Mucosa of descending colon (tissue), 3 donors: Measurements from ENCODE around the gene SLC10A4. TPM values are rescaled to one million over a fixed set of nuclear protein-coding genes. Genes with fewer than 3 reads are reported as not detected.

Experiments used
- ATAC-seq: fragments of 200-7000 bp; cut with Tn5 transposase; one replicate; pipeline ENCODE4 v1.9.1; 2020; ENCODE audit warnings: mild to moderate bottlenecking, moderate library complexity
- DNase-seq, 3 donors: peaks; one replicate each; pipeline ENCODE4 v3.0.0-alpha.2; 2020
- H3K36me3 ChIP-seq: fragments of 200-600 bp; one replicate; pipeline ENCODE4 v1.8.0; 2021; ENCODE audit warnings: low read depth, mild to moderate bottlenecking
- H3K4me1 ChIP-seq: fragments of 200-600 bp; one replicate; pipeline ENCODE4 v1.8.0; 2021; ENCODE audit warnings: low read depth, mild to moderate bottlenecking
- H3K4me3 ChIP-seq: fragments of 200-600 bp; one replicate; pipeline ENCODE4 v1.8.0; 2021; ENCODE audit warnings: mild to moderate bottlenecking
- H3K9me3 ChIP-seq: fragments of 200-600 bp; one replicate; pipeline ENCODE4 v1.8.0; 2021; ENCODE audit warnings: mild to moderate bottlenecking
- CTCF ChIP-seq: fragments of 200-600 bp; IDR thresholded peaks from one replicate; pipeline ENCODE4 v1.8.0; 2022; ENCODE audit warnings: antibody characterized with exemption, mild to moderate bottlenecking
- intact Hi-C, 2 donors: fragments of 100-400 bp; cut with DNase I in 1 of 2; cut with micrococcal nuclease in 1 of 2; formaldehyde crosslinking; loops; one replicate each; pipeline versions ENCODE4 v1.11.0 to v1.11.1; 2022; cut with DNase I, micrococcal nuclease
- total RNA-seq, 3 donors: library from RNA; stranded (reverse); fragmentation: NEBNext Ultra II Directional in 2 of 3; extraction: Animal tissue kit (Norgen Biotek cat#: 25700) in 2 of 3; gene quantifications; one replicate each; pipeline versions ENCODE4 v1.2.1 to v1.2.4, GENCODE V29; 2021 to 2023
- donor health status: DM: no; HTN: no; CAD: no; lungs with moderate emphysema.
- donor health status: DM: no; HTN: no; CAD: no.
- donor health status: DM: no; HTN: yes; CAD: no.

SLC10A4 gene
- total RNA-seq, 3 donors from 2014 or later, result 0.26 to 2.1 TPM; not detected in 1

- H3K4me1 ChIP-seq, result peaks cover 5% of the 10 kb centered on the region
- H3K9me3 ChIP-seq, result no peaks in the 10 kb centered on the region
- H3K36me3 ChIP-seq, result no peaks in the 10 kb centered on the region
- no peak within 1 kb of the TSS for H3K4me3 ChIP-seq
- peak; percentile 38 for ATAC-seq
- intact Hi-C loops, result no loop called here
- no peak for TF ChIP-seq CTCF
- peak in 1 of 3 donors; percentile 41 for DNase-seq
These were observed 7.0 kb downstream of the SLC10A4 start, which contains the start of gene ZAR1 for GRCh38 chr4:48490012-48490679. TSS of gene ZAR1 (plus strand) at chr4:48490252. CDS start at chr4:48490292, 40 bp downstream.

GRCh38 chr4:48490680-48491513 is 7.8 kb downstream of the SLC10A4 start:
- H3K9me3 ChIP-seq, result no peaks in the 10 kb centered on the region
- intact Hi-C loops, result no loop called here
- peaks cover 5% of the 10 kb centered on the region for H3K4me1 ChIP-seq
- no peaks in the 10 kb centered on the region for H3K36me3 ChIP-seq
- ATAC-seq (peak; percentile 68), DNase-seq (peak; percentile 46 to 56 (median 50))
- no peak overlapping the region for H3K4me3 ChIP-seq
- no peak for TF ChIP-seq CTCF

GRCh38 chr4:48491514-48492176 is 8.5 kb downstream of the SLC10A4 start:
- TF ChIP-seq CTCF, result no peak

DNA sequence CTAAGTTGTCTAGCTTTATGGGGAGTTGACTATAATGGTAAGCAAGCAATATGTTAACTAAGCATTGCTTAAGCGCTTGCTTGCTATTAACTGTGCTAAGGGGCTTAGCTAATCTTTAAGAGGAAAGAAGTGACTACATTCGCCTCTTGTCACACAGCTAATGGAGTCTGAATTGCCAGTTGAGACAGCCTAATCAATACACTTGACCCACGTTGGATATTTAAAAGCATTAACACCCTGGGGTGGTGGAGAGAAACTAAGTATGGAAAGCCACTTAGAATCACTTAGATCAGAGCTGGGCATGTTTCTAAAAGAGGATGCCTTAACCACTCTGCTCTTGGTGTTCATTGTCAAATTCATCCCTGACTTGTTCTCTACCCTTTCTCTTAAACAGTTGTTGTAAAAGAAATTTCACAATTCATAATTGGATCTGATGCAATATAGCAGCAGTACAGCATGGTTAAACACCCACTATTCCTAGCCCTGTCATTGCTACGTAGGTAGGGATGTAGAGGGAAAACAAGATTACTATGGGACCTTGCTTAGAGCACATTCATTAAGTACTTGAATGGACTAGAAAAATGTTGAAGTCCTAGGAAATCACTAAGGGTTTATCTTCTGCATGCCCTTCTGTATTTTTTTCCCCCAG is 10.4 kb downstream of the SLC10A4 start:
- no peak for TF ChIP-seq CTCF
- no peak for DNase-seq
- intact Hi-C loops, result no loop called here
- no peak overlapping the region for H3K4me3 ChIP-seq
- H3K4me1 ChIP-seq, result peaks cover 5% of the 10 kb centered on the region
- ATAC-seq, result no peak
- no peaks in the 10 kb centered on the region for H3K9me3 ChIP-seq
- H3K36me3 ChIP-seq, result no peaks in the 10 kb centered on the region

More at GRCh38 chr4:48491514-48492176, 8.5 kb downstream of the SLC10A4 start:
- ATAC-seq, result no peak
- DNase-seq, result no peak
- no peaks in the 10 kb centered on the region for H3K36me3 ChIP-seq
- no peak overlapping the region for H3K4me3 ChIP-seq
- intact Hi-C loops, result no loop called here
- H3K9me3 ChIP-seq, result no peaks in the 10 kb centered on the region
- H3K4me1 ChIP-seq, result peaks cover 5% of the 10 kb centered on the region

- H3K36me3 ChIP-seq, result no peaks in the 10 kb centered on the region
- intact Hi-C loops, result no loop called here
- no peak for TF ChIP-seq CTCF
- H3K4me3 ChIP-seq, result no peak overlapping the region
- no peaks in the 10 kb centered on the region for H3K9me3 ChIP-seq
- H3K4me1 ChIP-seq, result no peaks in the 10 kb centered on the region
- DNase-seq (no peak), ATAC-seq (no peak)
These were observed 12.8 kb downstream of the SLC10A4 start for GRCh38 chr4:48495941-48496340.
